GM21515 (cell line): Measurements from ENCODE around the gene SUMO3.

ENCODE experiments used
- ATAC-seq: cut with Tn5 transposase; IDR thresholded peaks from one replicate; pipeline ENCODE4 v1.9.1; 2021; ENCODE audit not compliant: unreplicated experiment

The SUMO3 gene

DNA sequence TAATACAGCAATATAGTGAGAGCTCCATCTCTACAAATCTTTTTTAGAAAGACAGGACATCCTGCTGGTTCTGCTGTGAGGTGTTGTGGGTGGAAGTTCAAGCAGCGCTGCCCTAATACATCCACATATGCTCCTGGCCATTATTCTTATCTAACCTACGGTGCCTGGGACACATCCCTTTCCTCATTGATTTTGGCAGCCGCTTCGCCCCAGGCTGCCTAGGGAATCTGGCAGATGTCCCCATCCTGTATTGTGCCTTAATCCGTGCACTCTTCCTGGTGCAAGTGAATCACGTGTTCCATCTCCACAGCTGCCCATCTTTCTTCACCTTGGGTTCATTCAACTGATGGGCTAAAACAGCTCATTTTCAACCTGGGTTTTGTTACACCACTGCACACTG lies 13.1 kb downstream of the SUMO3 start:
- ATAC-seq = no peak

DNA sequence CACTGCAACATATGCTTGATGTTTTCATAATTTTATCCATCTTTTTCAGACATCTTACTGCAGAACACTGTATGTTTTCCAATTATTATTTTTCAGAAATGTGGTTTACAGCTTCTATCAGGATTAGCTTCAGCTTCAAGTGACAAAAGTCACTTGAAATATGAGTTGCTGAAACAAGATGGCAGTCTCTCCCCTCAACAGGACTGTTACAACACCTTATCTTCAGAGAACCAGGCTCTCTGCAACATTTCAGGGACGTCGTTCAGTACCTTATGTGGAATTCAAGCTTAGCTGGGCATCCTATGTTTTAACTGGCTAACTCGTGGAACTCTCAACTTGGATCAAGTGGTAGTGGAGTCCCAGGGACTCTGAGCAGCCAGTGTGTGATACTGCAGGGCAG lies 14.2 kb downstream of the SUMO3 start:
- ATAC-seq = no peak

- ATAC-seq = no peak
Observed at GRCh38 chr21:44802396-44803153, 15.3 kb downstream of the SUMO3 start.

DNA sequence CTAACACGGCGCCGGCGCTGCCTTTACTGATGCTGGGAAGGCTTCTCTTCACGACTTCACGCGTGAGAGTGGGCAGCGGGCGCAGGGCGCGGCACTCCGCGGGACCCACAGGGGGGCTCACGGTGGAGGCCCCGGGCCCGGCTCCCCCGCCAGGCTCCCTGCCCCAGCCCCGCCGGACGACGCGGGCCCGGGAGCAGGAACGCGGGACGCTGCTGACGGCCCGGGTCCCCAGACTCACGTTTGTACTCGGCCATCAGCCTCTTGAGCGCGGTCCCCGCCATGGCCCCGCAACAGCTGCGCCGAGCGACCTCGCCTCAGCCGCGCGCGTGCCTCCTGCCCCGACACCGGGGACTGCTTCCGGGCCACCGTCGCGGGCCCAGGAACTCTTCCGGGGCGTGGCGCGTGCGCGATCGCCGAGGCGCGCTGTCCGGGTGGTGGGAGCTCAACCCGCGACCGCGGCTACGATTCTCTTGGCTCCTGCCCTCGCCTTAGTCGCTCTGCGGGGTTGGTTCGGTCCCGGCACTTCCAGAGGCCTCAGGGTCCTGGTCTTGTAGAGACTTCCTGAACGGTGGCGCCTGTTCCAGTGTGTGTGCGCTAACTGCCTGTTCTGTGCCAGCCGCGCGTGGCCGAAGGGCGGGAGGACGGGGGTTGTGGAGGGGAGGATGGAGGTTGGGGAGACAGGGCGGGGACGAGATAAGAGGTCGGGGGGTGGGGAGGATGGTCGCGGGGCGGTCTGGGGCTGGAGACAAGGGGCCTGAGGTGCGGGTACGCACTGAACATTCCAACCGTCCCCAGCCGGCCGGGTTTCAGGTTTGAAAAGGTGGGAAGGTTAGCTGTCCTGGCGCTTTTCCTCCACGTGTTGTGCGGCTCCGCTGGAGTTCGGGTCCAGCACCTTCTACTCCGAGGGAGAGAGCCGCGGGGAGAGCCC lies 16.1 kb downstream of the SUMO3 start, which contains the start of gene UBE2G2:
UBE2G2 (minus strand) TSS at position 353 of the 928 bp plus-strand sequence; CDS start at position 281, 72 bp downstream.
- ATAC-seq = peak; percentile 58

GRCh38 chr21:44800971-44801467 lies 16.8 kb downstream of the SUMO3 start:
- ATAC-seq = peak; percentile 47

DNA sequence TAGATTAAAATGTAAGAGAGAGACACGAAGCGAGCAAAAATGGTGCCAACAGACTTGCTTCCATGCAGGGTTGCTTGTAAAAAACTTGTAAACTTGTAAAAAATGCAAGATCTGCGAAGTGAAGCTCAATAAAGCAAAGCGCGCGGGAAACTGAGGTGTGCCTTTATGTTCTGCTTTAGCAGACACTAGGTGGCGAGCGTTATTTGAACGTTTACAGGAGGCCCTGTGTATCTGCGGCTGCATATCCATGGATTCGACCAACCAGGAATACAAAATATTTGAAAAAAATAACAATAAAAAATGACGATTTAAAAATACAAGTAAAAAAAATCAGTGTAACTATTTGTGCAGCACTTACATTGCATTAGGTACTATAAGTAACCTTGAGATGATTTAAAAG lies 17.8 kb downstream of the SUMO3 start:
- ATAC-seq = no peak

DNA sequence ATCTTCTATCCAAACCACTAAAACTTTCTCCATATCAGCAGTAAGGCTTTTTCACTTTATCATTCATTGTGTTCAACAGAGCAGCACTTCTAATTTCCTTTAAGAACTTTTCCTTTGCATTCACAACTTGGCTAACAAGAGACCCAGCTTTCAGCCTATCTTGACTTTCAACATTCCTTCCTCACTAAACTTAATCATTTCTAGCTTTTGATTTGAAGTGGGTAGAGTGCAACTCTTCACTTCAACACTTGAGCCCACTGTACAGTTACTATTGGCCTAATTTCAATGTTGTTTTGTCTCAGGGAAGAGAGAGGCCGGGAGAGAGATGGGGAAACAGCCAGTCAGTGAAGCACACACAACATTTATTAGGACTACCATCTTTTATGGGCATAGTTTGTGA lies 18.2 kb downstream of the SUMO3 start:
- no peak for ATAC-seq

GRCh38 chr21:44797775-44798174 lies 20.1 kb downstream of the SUMO3 start:
- no peak for ATAC-seq

DNA sequence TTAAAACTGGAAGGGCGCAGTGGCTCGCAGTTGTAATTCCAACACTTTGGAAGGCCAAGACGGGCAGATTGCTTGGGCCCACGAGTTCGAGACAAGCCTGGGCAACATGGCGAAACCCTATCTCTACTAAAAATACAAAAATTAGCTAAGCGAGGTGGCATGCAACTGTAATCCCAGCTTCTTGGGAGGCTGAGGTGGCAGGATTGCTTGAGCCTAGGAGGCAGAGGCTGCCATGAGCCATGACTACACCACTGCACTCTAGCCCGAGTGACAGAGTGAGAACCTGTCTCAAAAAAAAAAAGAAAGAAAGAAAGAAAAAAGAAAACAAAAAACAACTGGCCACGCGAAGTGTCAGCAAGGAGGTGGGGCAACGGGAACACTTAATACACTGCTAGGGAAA lies 22.5 kb downstream of the SUMO3 start:
- ATAC-seq = no peak

DNA sequence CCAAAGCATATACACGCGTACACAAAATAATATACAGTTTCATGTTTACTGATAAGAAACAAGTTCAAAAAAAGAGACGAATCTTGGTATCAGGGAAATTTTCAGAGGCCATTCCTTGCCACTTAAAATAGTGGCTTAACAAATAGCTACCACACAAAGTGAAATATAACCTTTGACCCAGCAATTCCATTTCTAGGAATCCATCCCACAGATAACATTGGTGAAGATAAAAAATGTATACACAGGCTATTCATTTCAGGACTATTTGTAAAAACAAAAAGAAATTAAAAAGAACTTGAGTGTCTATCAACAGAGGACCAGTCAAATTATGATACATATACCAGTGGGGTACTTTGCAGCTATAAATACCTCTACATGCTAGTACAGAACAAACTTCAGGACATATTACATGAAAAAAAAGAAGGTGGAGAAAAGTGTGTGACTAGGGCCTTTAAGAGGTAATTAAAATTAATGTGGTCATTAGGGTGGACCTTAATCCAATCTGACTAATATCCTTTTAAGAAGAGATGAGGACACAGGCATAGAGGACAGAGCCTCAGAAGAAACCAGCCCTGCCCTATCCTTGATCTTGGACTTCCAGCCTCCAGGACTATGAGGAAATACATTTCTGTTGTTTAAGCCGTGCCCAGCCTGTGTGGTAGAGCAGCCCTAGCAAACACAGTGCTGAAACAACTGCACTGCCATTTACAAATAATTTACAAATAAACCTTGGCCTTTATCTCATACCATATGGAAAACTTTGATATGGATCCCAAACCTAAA lies 24.1 kb downstream of the SUMO3 start:
- ATAC-seq = no peak

DNA sequence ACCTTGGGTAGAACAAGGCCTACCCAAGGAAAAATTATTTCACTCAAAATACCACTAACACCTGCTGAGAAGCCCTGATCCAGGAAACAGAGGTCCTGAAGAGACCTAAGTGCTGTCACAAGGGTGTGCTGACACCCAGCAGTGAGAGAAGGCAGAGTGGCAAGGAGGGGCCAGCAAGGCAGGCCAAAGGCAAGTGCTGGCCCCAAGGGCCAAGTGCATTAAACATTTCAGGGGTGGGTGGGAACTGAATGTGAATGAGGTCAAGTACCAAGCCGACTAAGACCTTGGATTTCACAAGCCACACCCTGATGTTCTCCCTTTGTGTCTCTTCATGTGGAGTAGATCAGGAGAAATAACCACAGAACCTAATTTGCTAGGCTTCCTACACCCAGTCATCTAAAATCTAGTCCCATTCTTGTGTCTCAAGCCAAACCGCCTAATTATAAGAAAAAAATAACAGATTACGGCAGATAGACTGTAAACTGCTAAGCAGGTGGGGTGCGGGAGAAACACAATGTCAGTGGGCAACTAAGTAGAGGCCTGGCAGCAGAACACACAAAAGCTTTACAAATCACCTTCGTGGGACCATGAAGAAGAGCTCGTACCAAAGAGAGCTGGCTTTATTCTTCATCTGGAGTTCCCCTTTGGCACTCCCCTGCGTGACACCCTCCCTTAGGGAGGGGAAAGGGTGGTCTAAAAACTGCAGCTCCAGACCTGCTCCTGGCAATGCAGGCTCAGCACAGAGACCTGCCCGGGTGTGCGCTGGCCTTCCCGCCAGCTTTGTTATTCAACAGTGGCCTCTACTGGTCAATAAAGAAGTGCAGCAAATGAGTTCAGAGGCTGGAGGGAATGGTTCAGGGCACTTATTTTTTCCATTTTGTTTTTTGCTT lies 24.9 kb downstream of the SUMO3 start:
- no peak for ATAC-seq

- ATAC-seq = no peak
Observed at GRCh38 chr21:44791993-44792392, 25.9 kb downstream of the SUMO3 start.

- no peak for ATAC-seq
Observed at GRCh38 chr21:44791246-44791645, 26.6 kb downstream of the SUMO3 start.

DNA sequence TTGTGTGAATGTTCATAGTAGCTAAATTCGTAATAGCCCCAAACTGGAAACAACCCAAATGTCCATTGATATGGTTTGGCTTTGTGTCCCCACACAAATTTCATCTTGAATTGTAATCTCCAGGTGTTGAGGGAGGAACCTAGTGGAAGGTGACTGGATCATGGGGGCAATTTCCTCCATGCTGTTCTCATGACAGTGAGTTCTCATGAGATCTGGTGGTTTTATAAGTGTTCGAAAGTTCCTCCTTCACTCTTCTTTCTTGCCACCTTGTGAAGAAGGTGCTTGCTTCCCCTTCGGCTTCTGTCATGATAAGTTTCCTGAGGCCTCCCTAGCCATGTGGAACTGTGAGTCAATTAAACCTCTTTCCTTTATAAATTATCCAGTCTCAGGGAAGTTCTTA lies 27.5 kb downstream of the SUMO3 start:
- ATAC-seq = no peak

DNA sequence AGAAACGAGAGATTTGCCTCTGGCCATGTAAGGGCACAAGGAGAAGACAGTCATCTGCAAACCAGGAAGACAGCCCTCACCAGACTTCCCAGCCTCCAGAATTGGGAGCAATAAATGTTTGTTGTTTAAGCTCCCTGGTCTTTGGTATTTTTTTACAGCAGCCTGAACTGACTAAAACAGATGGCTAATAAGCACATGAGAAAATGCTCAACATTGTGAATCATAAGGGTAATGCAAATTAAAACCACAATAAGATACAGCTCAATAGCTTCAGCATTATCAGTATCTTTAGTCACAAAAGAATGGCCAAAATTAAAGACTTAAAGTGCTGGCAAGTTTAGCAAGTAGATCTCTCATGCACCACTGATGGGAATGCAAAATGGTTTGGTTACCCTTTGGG lies 28.0 kb downstream of the SUMO3 start:
- no peak for ATAC-seq

DNA sequence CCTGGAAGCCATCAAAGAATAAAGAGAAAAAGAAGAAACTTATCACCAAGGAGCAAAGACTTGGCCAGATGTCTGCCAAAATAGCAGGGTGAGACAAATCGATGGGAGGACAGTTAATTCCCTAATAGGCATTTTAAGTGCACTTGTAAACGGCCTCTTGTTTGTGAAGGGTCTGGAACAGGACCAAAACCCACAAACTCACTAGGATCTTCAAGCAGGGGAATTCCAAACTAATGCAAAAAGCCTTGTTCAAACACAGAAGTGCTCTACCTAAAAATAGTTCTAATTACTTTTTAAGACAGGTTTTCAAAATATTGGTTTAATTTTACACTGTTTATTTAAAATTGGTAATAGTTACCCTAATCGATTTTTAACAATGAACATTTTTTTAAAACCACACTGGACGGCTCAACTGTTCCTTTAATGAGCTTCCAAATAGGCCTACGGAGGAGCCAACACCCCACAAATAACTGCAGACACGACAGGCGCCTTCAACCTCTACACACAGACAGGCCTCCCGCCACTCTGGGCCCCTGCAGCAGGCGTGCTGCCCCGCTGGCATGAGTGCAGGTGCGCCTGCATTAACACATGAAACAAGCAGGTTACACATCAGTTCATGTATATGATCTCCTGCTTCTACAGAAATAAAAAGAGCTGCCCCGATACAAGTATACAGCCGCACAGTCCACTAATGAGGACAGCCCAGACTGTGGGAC lies 32.1 kb downstream of the SUMO3 start:
- ATAC-seq = no peak

GRCh38 chr21:44784810-44785209 lies 33.1 kb downstream of the SUMO3 start:
- ATAC-seq = no peak

GRCh38 chr21:44783020-44783696 lies 34.7 kb downstream of the SUMO3 start:
- ATAC-seq = no peak
